HepG2 (cell line): ENCODE results near the gene PPP2R5C. TPM values are rescaled to one million over a fixed set of nuclear protein-coding genes. Genes with fewer than 3 reads are reported as not detected.
A peak's percentile ranks its signal among the peaks of the same experiment; 100 is the strongest.

Experiments
- ATAC-seq: fragments of 200-7000 bp; cut with Tn5 transposase; 3 replicates; pipeline ENCODE4 v1.9.1; 2020; ENCODE audit warnings: mild to moderate bottlenecking, moderate library complexity
- BruUV-seq: library from RNA; stranded (reverse); fragments of 400-500 nt; replicated peaks from 2 replicates; lab custom pipeline; 2021; lab: Mats Ljungman, UMichigan
- CTCF ChIA-PET: fragments of 300-600 bp; formaldehyde crosslinking; extraction: SDS; loops from one replicate; lab custom pipeline; 2021; ENCODE audit warnings: low total read pairs, inconsistent platforms, low intra/inter-chr PET ratio; lab: Yijun Ruan, JAX
- POLR2A ChIA-PET: fragments of 350-600 bp; sonication (Branson Sonifier 250); formaldehyde crosslinking; loops from one replicate; lab custom pipeline; 2020; ENCODE audit warnings: antibody characterized with exemption, inconsistent platforms; lab: Yijun Ruan, JAX
- DNase-seq: peaks from one replicate; pipeline ENCODE4 v3.0.0-alpha.2; 2015; ENCODE audit warnings: low spot score
- FAIRE-seq: peaks from 3 replicates; lab custom pipeline; 2011; peaks lifted over from hg19 to GRCh38; lab: Jason Lieb, UNC
- H2AFZ ChIP-seq: one replicate; pipeline ENCODE4 v1.6.1; 2011; ENCODE audit warnings: low read length, inconsistent platforms
- H3K27ac ChIP-seq: fragments of 300-600 bp; 3 replicates; pipeline ENCODE4 v1.8.0; 2011; ENCODE audit warnings: mixed run types, mild to moderate bottlenecking, mixed read lengths, low read length, inconsistent platforms; ENCODE audit not compliant: insufficient read depth; ENCODE audit errors: extremely low read length
- H3K27me3 ChIP-seq, 2 experiments: fragments of 200-600 bp in 1 of 2; 2 replicates in 1 of 2; 3 replicates in 1 of 2; pipeline versions ENCODE4 v1.6.0 to v1.8.0; 2011; ENCODE audit warnings: low read length in 2 of 2, mild to moderate bottlenecking in 2 of 2, moderate library complexity in 2 of 2, inconsistent platforms in 1 of 2; ENCODE audit not compliant: insufficient read depth in 2 of 2, control insufficient read depth in 1 of 2
- H3K36me3 ChIP-seq, 2 experiments: fragments of 200-600 bp in 1 of 2; replicated peaks in 1 of 2; 2 replicates in 1 of 2; 3 replicates in 1 of 2; pipeline versions ENCODE4 v1.5.1 to v1.8.0; 2011; ENCODE audit warnings: low read length in 2 of 2, inconsistent platforms in 1 of 2; ENCODE audit not compliant: insufficient read depth in 2 of 2, control insufficient read depth in 1 of 2
- H3K4me1 ChIP-seq: 2 replicates; pipeline ENCODE4 v1.5.1; 2012; ENCODE audit warnings: low read length, inconsistent platforms; ENCODE audit not compliant: insufficient read depth
- H3K4me2 ChIP-seq: 2 replicates; pipeline ENCODE4 v1.6.0; 2011; ENCODE audit warnings: low read depth, low read length, inconsistent platforms
- H3K4me3 ChIP-seq, 3 experiments: fragments of 200-600 bp in 1 of 3; sonication (generic), shearing (Covaris generic) in 1 of 3; replicated peaks in 1 of 3; 2 replicates each; pipeline ENCODE4 v1.5.1; 2011 to 2016; ENCODE audit warnings: low read length in 3 of 3, inconsistent platforms in 2 of 3, low read depth in 2 of 3, mild to moderate bottlenecking in 2 of 3, control low read depth in 1 of 3, mixed read lengths in 1 of 3; ENCODE audit not compliant: insufficient read depth in 1 of 3
- H3K79me2 ChIP-seq: one replicate; pipeline ENCODE4 v1.6.1; 2011; ENCODE audit warnings: low read length, inconsistent platforms; ENCODE audit not compliant: insufficient read depth
- H3K9ac ChIP-seq: 2 replicates; pipeline ENCODE4 v1.6.0; 2011; ENCODE audit warnings: mild to moderate bottlenecking, low read depth, low read length, inconsistent platforms; ENCODE audit not compliant: insufficient read depth
- H3K9me3 ChIP-seq: 2 replicates; pipeline ENCODE4 v1.5.1; 2012; ENCODE audit warnings: mild to moderate bottlenecking, low read length
- H4K20me1 ChIP-seq: 2 replicates; pipeline ENCODE4 v1.6.0; 2011; ENCODE audit warnings: inconsistent platforms, mild to moderate bottlenecking, low read length, moderate library complexity; ENCODE audit not compliant: insufficient read depth
- ASH2L ChIP-seq: fragments of 300-600, 200-600 bp; sonication (generic); IDR thresholded peaks from 2 replicates; pipeline ENCODE4 v1.7.0; 2017; ENCODE audit warnings: low read depth, mild to moderate bottlenecking, moderate library complexity, mixed read lengths, low read length; ENCODE audit not compliant: insufficient read length
- ATF4 ChIP-seq, 2 experiments: fragments of 450-650 bp in 1 of 2; sonication (generic) in 1 of 2; formaldehyde crosslinking; IDR thresholded peaks; 2 replicates each; pipeline versions ENCODE4 v1.5.0 to v1.8.0; 2020 to 2022; ENCODE audit warnings: mild to moderate bottlenecking in 1 of 2, missing genetic modification reagents in 1 of 2
- CEBPB ChIP-seq: IDR thresholded peaks from 2 replicates; pipeline ENCODE4 v1.6.1; 2011; ENCODE audit warnings: low read depth, low read length, improper control_type of control experiment, borderline replicate concordance
- ELF4 ChIP-seq: sonication (generic); formaldehyde crosslinking; IDR thresholded peaks from 2 replicates; pipeline ENCODE4 v1.5.0; 2020; ENCODE audit warnings: missing genetic modification reagents, mild to moderate bottlenecking, moderate library complexity, borderline replicate concordance
- NCOR1 ChIP-seq: fragments of 200-600 bp; sonication (generic); IDR thresholded peaks from 2 replicates; pipeline ENCODE4 v1.7.0; 2017; ENCODE audit warnings: antibody characterized with exemption, low read length, borderline replicate concordance
- SMYD3 ChIP-seq: sonication (generic); formaldehyde crosslinking; IDR thresholded peaks from 2 replicates; pipeline ENCODE4 v1.8.1; 2023; ENCODE audit warnings: mild to moderate bottlenecking, missing genetic modification reagents
- SOX6 ChIP-seq, 2 experiments: fragments of 450-650 bp in 1 of 2; sonication (generic) in 1 of 2; formaldehyde crosslinking in 1 of 2; IDR thresholded peaks; 2 replicates each; pipeline versions ENCODE4 v1.4.0 to v1.6.1; 2017 to 2020; ENCODE audit warnings: antibody characterized with exemption in 1 of 2, mild to moderate bottlenecking in 1 of 2, missing genetic modification reagents in 1 of 2
- ZNF124 ChIP-seq: sonication (generic); formaldehyde crosslinking; IDR thresholded peaks from 2 replicates; pipeline ENCODE4 v1.4.0; 2020; ENCODE audit warnings: missing genetic modification reagents
- ZNF160 ChIP-seq: sonication (generic); formaldehyde crosslinking; IDR thresholded peaks from 2 replicates; pipeline ENCODE4 v1.8.0; 2022; ENCODE audit warnings: mild to moderate bottlenecking, inconsistent platforms, missing genetic modification reagents
- ZNF430 ChIP-seq: sonication (generic); formaldehyde crosslinking; IDR thresholded peaks from 2 replicates; pipeline ENCODE4 v1.9.0; 2021; ENCODE audit warnings: mild to moderate bottlenecking, missing genetic modification reagents
- ZNF780A ChIP-seq: sonication (generic); formaldehyde crosslinking; IDR thresholded peaks from 2 replicates; pipeline ENCODE4 v1.8.0; 2022; ENCODE audit warnings: mild to moderate bottlenecking, missing genetic modification reagents, moderate library complexity
- whole genome bisulfite sequencing: methylation state at CpG from one replicate; pipeline ENCODE4 v1.1.6; 2017; ENCODE audit warnings: low lambda C conversion rate; 5-methylcytosine and 5-hydroxymethylcytosine counted together
- in situ Hi-C: cut with HindIII; loops from 2 replicates; pipeline ENCODE4 v1.10.0; 2017; ENCODE audit warnings: low pct_unique_long_range_greater_than_20kb; ENCODE audit not compliant: extremely low pct_ligation_motif_present
- intact Hi-C: fragments of 100-400 bp; cut with micrococcal nuclease; formaldehyde crosslinking; loops from one replicate; pipeline ENCODE4 v1.10.0; 2022; ENCODE audit not compliant: unreplicated experiment
- polyA plus RNA-seq, 8 experiments: library from polyadenylated mRNA; depleted of rRNA in 3 of 8; stranded (reverse) in 7 of 8; unstranded in 1 of 8; fragments of >200 nt; fragmentation: Illumina TruSeq in 4 of 8; extraction: Trizol in 4 of 8; gene quantifications; 2 replicates each; pipeline versions ENCODE4 v1.2.1 to v1.2.3, GENCODE V29; 2011 to 2016; ENCODE audit warnings: low read depth in 4 of 8, missing spikeins in 1 of 8, mixed read lengths in 1 of 8; ENCODE audit not compliant: insufficient read depth in 1 of 8
- total RNA-seq, 5 experiments: library from RNA; depleted of rRNA; stranded (reverse); fragments of >200 nt; fragmentation: Illumina TruSeq; extraction: Trizol; gene quantifications; 2 replicates each; pipeline ENCODE4 v1.2.3, GENCODE V29; 2016; ENCODE audit warnings: low read depth in 1 of 5

PPP2R5C gene
- total and polyA plus RNA-seq, 2 of the 13 experiments (the other 11 are each of a cell fraction or from before 2014, with no cell fraction given): 74.3 to 78.5 TPM

- Histone ChIP-seq H3K9me3 (no peaks in the 10 kb centered on the region), H3K27me3 (peaks cover 2 to 17% of the 10 kb centered on the region in 2 experiments; a peak in 4 of 5 replicates), H3K36me3 (no peaks in the 10 kb centered on the region), H3K4me3 (0 out of 6 replicates have a peak overlapping the region, but pooled peaks of 1 of the 3 experiments have one; percentile 49), H3K27ac (peak overlapping the region; percentile 83), H3K9ac (peak overlapping the region; percentile 27), H3K4me1 (peaks cover 86% of the 10 kb centered on the region), H4K20me1 (no peaks in the 10 kb centered on the region), H3K79me2 (no peaks in the 10 kb centered on the region), H2AFZ (no peak overlapping the region), H3K4me2 (peak overlapping the region; percentile 79)
- ATAC-seq: no peak
- ChIA-PET POLR2A (interaction anchor here (0.6 to 2.3 kb wide), 8 partner anchors 10 to 216 kb away, joined by 3 to 16 read pairs (median 8); partner anchors contain the start of gene PPP2R5C), CTCF (no interaction called here)
- intact Hi-C loops (no loop called here), in situ Hi-C loops (no loop called here)
- FAIRE-seq: no peak
- WGBS: 67% methylated on average over 5 of the region's 5 CpGs
- DNase-seq: no peak
- TF ChIP-seq ZNF124 (CRISPR knock-in tag): no peak
- no peak for TF ChIP-seq SOX6 (IDR thresholded peaks at IDR 0.05)
- no peak for TF ChIP-seq SOX6 (CRISPR knock-in tag; IDR thresholded peaks at IDR 0.05)
- TF ChIP-seq ZNF780A (CRISPR knock-in tag): 0 out of 2 replicates have a peak, but pooled peaks have one; percentile 13
- 0 out of 2 replicates have a peak, but pooled peaks have one; percentile 3 for TF ChIP-seq ZNF430 (CRISPR knock-in tag)
- TF ChIP-seq NCOR1: peak; percentile 22; the same call in 1 of the 2 replicates
- 0 out of 2 replicates have a peak, but pooled peaks have one; percentile 7 for TF ChIP-seq ELF4 (CRISPR knock-in tag)
- peak; percentile 41 for TF ChIP-seq ASH2L
- TF ChIP-seq SMYD3: no peak
- TF ChIP-seq ZNF160: no peak
- peak; percentile 61; the same call in 1 of the 2 replicates for TF ChIP-seq CEBPB
- TF ChIP-seq ATF4 (CRISPR knock-in tag; IDR thresholded peaks at IDR 0.05): peak in 1 of 2 experiments; percentile 63; a peak in 2 of 4 replicates
- no TSS peak for BruUV-seq
These were observed 29.4 kb upstream of the PPP2R5C start for GRCh38 chr14:101732118-101732517.
